GM18520 (cell line): Measurements from ENCODE around the gene RGPD5.
"Not testable (repeated sequence)": the region's sequence is repeated elsewhere in the genome, so short reads cannot be mapped to it uniquely, and the experiment has no call there.

Experiments
- ATAC-seq: cut with Tn5 transposase; IDR thresholded peaks from one replicate; pipeline ENCODE4 v1.9.1; 2021; ENCODE audit not compliant: unreplicated experiment

The RGPD5 gene

DNA sequence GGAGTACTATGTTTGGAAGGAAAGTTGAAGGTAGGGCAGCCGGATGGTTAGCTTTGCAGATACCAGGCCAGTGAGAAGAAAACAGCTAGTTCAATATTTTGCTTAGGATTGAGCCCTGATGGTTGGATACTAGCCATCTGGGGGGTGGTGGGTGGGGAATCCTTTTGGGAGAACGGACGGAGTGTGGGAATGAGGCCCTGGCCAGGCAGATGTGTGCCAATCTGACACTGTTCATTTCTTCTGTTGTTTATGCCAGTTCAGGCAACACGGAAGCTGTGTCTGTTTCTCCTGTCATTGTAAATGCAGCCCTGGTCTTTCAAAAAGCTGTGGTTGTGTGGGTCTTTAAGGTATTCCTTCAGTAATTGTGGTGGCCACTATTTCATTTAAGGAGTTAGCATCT lies 96.9 kb downstream of the RGPD5 start:
- ATAC-seq, result not testable (repeated sequence)

DNA sequence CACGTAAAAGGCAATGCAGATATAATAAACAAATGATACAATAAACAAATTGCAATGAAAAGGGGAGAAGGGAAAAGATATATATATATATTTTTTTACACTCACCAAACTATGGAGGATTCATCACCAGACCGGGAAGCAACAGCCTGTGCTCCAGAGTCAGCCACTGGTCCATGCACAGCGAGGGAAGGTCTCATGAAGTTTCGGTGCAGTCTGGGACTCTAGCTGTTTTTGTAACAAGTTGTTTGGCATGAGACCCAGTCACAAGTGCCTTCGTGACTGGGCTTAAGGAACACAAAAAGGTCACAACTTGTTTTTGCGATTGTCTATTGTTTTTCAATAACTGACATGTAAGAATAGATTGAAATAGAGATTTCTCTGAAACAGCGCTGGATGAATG lies 99.6 kb downstream of the RGPD5 start:
- ATAC-seq, result not testable (repeated sequence)

DNA sequence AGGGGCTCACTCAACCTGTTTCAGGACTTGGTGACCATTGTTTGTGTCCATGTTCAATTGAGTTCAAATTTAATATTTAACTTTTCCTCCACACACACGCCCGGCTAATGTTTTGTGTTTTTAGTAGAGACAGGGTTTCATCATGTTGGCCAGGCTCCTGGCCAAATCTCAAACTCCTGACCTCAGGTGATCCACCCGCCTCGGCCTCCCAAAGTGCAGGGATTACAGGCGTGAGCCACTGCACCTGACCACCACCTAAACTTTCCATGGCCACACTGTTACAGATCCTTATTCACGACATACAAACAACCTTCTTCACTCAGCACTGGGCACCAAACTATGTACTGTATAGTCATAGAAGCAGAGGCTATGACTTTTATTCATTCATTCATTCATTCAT lies 100.0 kb downstream of the RGPD5 start:
- not testable (repeated sequence) for ATAC-seq

DNA sequence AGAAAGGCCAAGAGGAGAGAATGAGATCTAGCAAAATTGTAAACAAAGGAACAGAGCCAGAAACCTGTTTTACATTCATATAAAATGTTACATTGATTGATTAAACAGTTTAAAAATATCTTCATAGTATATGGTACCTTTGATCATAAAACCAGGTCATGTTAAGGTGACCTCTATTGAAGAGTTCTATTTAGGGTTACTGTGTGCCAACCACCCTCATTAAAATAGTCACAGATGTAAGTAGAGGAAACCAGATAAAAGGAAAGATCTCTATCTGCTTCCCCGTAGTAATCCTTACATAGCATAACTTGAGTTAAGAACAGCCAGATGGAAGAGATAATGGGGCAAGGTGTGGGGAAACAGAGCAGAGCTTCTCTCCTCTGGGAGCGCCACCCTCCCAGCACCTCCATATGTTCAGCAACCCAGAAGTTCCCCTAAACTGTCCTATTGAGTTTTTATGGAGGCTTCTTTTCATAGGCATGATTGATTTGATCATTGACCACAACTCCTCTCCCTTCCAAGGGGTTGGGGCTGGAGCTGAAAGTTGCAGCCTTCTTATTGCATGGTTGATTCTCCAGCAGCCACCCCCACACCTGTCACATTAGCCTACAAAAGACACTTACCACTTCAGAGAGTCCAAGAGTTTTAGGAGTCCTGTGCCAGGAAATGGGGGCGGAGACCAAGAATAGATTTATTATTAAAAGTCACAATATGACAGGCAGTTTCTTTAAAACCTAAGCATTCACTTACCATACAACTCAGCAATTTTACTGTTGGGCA lies 101.2 kb downstream of the RGPD5 start:
- ATAC-seq, result not testable (repeated sequence)

DNA sequence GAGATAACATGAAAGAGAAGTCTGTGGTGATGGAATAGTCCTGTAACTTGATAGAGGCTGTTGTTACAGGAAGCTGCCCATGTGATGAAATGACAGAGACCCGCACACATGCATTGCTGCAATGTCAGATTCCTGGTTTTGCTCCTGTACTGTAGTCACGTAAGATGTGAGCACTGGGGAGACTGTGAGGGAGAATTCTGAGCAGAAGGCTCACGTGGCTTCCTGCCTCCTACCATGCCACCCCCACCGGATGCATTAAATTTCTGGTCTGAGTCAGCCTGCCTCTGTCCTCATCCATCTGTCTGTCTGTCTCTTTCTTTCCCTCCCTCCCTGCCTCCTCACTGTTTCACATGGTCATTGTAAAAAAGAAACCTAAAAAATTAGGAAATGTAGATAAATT lies 102.1 kb downstream of the RGPD5 start:
- peak; percentile 86 for ATAC-seq

DNA sequence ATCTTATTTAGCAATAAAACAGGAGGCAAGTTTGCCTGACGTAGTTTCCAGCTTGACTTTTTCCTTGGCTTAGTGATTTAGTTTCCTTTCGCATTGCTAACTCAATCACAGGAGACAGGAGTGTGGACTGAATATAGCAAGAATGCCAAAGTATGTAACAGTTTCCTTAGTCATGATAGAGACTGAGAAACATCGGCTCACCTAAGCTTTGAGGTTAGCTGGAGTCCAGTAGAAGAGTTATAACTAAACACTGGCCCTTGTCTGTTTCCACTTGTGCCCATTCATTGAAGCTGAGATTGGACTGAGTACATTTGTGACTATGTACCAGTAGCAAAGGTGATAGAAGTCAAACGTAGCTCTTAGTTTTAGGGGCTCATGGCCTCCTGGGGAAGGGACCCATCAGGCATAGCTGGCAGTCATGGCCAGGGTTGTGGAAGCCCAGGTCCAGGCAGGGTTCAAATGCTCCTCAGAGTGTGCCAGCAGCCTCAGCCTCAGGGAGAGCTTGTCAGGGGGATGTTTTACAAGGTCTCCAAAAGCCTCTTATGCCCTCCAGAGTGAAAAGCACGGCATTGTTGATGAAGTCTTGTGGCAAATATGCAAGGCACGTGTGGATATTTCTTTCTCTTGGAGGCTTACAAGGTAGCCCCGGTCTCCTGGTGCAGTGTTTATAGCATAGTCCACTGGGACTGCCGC lies 103.8 kb downstream of the RGPD5 start:
- ATAC-seq, result not testable (repeated sequence)

DNA sequence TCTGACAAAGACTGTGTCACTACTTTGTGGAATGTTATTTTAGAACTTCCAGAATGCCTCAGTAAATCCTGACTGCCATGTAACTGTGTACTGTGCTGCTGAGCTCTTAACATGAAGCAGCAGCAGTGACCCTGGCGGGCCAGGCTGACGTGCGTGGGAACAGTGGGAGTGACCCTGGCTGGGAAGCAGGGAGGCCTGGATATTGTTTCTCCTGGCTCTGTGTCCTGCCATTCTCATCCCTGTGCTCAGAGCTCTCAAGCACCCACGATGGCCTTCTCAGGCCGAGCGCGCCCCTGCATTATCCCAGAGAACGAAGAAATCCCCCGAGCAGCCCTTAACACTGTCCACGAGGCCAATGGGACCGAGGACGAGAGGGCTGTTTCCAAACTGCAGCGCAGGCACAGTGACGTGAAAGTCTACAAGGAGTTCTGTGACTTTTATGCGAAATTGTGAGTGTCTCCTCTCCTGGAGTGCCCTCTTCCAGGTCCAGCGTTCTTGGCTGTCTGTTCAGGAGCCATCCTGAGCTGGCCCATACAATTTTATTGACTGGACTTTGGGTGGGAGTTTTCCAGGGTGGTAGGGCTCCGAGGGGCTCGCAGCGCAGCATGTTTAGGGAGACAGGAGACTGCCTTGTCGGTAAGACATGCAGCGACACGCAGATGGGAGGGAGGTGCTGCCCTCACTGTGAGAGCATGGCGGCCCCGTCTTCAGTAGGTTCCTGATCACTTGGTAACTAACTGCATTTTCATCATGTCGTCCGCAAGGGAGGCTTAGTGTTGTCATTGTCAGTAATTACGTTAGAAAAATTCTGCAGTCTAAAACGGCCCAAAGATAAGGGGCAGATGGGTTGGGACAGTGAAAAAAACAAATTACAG lies 104.6 kb downstream of the RGPD5 start, which contains the start of gene LIMS3:
TSS of gene LIMS3 (plus strand) at position 227 of the 875 bp plus-strand sequence. CDS start at position 268, 41 bp downstream.
- ATAC-seq, result not testable (repeated sequence)

DNA sequence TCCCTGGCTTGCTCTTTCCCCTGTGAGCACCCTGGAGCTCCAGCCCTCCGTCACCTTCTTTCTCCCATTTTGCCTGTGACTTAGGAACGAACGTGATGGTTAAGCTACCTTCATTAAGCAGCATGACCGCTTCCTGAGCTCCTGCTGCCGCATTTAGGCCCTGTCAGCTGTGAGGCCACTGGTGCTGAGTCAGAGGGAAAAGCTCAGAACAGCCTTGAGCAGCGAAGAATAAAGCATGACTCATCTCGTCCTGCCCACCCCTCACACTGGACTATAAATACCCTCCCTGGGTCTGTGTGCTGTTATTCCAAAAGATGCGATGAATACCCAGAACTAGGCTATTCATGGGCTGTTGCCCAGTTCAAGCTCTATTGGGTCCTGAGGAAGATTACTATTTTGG lies 111.7 kb downstream of the RGPD5 start:
- peak; percentile 55 for ATAC-seq
